Activated gamma-delta T cell treated with Interleukin-2 at 50 U/mL for 16 hours (primary cell): ENCODE results near the gene IL1RAP.
"Not testable (repeated sequence)": the region's sequence is repeated elsewhere in the genome, so short reads cannot be mapped to it uniquely, and the experiment has no call there.

ENCODE experiments used
- DNase-seq: peaks from one replicate; pipeline ENCODE4 v3.0.0-alpha.2; 2020

Gene IL1RAP

GRCh38 chr3:190617185-190617584, 103.3 kb downstream of the IL1RAP start:
- no peak for DNase-seq

GRCh38 chr3:190618330-190619030, 104.6 kb downstream of the IL1RAP start:
- no peak for DNase-seq

DNA sequence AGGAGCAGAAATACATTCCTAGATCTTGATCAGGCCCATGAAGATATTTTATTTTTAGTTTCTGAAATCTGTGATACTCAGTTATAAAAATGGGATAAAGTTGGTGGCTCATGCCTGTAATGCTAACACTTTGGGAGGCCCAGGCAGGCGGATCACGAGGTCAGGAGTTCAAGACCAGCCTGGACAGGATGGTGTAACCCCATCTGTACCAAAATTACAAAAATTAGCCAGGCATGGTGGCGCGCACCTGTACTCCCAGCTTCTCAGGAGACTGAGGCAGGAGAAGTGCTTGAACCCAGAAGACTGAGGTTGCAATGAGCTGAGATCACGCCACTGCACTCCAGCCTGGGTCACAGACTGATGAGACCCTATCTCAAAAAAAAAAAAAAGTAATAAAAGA, 105.5 kb downstream of the IL1RAP start:
- no peak for DNase-seq

- no peak for DNase-seq
Measured at GRCh38 chr3:190619761-190620160, 105.9 kb downstream of the IL1RAP start.

DNA sequence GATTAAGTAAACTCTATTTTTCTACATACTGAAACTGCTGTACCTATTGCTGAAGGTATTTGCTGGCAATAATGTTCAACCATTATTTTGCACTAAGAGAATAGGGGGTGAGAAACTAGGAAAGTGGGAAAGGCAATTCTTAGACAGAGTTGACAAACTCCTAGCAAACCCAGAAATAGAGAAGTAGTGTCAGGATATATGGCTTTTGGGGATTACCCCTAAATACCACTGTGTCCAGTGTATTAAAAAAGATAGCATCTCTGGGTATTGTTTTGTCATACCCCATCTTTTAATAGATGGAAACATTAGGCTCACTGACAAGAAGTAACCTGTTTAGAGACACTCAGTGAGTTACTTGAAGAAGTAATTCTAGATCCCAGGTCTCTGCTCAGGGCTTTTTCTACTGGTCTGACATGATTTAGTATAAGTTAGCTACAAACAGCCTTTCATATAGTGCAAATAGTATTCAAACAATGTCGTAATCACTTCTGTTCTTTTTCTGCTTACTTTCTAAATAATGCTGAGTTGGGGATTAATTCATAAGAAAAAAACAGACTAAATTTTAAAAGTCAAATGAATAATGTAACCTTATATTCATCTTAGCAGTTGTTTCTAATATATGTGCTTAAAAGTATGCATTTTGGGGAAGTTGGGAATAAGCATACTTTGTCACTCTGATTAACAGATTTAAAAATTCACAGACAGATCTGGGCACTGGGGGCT, 107.2 kb downstream of the IL1RAP start:
- no peak for DNase-seq

GRCh38 chr3:190621927-190622326, 108.0 kb downstream of the IL1RAP start:
- DNase-seq, result no peak

- DNase-seq, result no peak
Measured at GRCh38 chr3:190624282-190624681, 110.4 kb downstream of the IL1RAP start.

DNA sequence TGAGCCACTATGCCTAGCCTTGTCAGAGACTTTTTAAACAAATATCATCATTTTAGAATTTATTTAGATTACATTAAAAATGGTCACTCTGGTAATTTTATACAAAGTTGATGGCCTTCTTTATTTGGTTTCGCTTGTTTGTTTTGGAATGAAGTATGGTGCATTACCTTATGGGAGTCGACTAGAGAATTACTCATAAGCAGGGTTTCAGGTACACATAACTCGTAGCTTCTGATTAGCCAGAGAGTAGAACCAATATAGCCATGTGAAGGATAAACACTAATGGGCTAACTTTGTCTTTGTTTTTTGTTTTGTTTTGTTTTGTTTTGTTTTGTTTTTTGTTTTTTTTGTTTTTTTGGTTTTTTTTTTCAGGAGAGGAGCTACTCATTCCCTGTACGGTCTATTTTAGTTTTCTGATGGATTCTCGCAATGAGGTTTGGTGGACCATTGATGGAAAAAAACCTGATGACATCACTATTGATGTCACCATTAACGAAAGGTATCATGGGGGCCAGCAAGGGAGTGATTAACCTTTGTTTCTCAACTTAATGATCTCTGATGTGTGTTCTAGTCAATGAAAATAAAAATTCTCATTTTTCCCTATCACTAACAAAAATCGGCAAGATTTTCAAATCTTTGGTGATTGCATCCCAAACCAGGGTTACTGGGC, 113.2 kb downstream of the IL1RAP start:
- no peak for DNase-seq

DNA sequence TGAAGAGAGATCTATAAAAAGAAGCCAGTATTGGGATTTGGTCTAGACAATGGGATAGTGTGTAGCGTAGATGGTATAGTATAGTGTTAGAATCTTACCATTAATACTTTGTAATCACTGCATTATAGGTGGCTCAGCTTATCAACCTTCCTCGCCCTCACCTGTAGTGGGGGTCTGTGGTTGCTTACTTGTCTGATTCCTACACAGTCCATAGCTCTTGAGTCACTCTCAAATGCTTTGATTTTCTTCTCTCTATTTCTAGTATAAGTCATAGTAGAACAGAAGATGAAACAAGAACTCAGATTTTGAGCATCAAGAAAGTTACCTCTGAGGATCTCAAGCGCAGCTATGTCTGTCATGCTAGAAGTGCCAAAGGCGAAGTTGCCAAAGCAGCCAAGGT, 115.2 kb downstream of the IL1RAP start:
- DNase-seq, result no peak

- DNase-seq, result no peak
Measured at GRCh38 chr3:190631295-190631694, 117.4 kb downstream of the IL1RAP start.

DNA sequence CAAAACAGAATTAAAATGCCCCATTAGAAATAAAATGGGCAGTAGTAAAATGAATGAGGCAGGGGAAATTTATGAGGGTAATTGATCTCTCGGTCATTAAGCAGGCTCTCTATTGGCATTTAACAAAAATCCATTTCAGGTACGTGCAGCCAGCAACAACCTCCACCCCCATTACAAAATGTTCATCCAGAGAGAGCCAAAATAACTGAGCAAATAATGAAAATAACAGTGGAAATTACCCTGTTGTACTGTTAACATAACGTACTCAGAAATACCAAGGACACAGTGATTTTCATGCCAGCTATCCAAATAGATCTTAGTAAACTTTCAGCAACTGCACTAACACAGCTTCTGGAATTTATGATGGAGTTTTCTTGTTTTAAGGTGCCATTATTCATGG, 127.7 kb downstream of the IL1RAP start:
- DNase-seq, result no peak

- DNase-seq, result no peak
Measured at GRCh38 chr3:190642016-190642415, 128.1 kb downstream of the IL1RAP start.

GRCh38 chr3:190644035-190644434, 130.2 kb downstream of the IL1RAP start:
- no peak for DNase-seq

DNA sequence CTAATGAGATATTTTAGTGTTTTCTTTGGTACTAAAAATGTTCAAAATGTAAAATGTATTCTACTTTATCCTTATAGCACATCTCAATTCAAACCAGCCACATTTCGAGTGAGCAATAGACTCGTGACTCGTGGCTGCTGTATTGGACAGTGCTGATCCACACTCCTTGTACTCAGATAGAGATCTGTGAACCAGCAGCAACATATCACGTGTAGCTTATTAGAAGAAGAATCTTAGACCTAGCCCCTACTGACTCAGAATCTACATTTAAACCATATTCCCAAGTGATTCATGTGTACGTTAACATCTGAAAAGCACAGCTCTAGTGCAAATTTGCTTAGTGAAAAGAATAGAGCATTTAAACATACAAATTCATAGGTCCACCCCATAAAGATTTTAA, 130.9 kb downstream of the IL1RAP start:
- DNase-seq, result no peak

DNA sequence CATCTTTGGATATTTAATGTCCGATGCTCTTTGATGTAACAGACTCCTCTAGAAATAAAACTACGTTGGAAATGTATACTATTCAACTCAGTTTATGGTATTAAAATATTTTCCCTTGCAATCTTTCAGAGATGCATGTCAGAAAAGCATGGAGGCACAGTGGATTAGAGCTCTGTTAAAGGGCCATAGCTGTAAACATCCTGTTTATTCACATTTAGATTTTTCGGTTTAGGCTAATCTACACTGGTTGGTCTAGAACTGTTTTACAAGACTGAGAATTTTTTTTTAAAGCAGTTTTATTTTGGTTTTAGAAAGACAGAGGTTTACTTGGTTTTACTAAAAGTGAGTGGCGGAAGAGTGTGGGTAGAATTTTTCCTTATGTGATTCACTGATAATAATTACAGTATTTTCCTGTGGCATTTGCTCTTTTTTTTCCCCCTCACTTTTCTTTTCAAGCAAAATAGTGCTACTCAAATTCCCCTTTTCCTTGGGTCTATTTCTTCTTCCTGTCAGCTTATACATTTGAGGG, 132.1 kb downstream of the IL1RAP start:
- no peak for DNase-seq

GRCh38 chr3:190646996-190647395, 133.1 kb downstream of the IL1RAP start:
- DNase-seq, result no peak

DNA sequence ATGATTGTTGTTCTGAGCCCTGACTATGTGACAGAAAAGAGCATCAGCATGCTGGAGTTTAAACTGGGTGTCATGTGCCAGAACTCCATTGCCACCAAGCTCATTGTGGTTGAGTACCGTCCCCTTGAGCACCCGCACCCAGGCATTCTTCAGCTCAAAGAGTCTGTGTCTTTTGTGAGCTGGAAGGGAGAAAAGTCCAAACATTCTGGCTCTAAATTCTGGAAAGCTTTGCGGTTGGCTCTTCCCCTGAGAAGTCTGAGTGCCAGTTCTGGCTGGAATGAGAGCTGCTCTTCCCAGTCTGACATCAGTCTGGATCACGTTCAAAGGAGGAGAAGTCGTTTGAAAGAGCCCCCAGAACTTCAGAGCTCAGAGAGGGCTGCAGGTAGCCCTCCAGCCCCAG, 142.0 kb downstream of the IL1RAP start:
- no peak for DNase-seq

- no peak for DNase-seq
Measured at GRCh38 chr3:190658106-190658505, 144.2 kb downstream of the IL1RAP start.

DNA sequence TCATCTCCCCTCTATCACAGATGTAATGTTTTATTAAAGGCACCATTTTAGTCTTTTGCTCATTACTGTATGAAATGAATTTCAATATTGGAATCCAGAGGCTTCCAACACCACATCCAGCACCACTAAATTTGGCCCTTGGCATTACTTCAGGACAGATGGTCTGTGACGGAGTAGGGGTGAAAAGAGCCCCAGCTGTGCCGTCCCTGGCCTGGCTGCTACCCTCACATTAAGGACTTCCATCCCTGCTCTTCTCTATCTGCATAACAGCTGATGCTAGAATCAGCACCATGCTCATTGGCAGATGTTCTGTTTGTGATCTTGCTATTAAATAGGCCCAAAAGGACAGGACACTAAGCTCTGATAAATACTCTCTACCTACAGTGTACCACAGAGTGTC, 152.9 kb downstream of the IL1RAP start:
- DNase-seq, result no peak

- DNase-seq, result no peak
Measured at GRCh38 chr3:190671658-190672057, 157.8 kb downstream of the IL1RAP start.

GRCh38 chr3:190673148-190673547, 159.3 kb downstream of the IL1RAP start:
- DNase-seq, result no peak

DNA sequence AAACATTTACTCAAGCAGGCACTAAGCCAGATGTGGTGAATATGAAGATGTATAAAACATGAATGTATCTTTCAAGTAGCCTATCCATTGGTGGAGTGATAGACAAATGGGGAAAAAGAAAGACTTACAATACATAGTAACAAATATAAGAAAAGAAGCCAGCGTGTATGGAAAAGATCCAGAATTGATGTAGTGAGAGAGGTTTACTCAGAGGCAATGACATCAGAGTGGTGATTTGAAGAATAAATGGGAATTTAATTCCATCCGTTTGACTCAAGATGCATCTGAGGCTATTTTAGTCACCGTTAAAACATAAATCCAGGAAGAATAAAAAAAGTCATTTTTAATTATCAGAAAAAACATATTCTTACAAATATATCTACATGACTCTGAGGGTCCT, 162.6 kb downstream of the IL1RAP start:
- no peak for DNase-seq

GRCh38 chr3:190677001-190677400, 163.1 kb downstream of the IL1RAP start:
- no peak for DNase-seq

DNA sequence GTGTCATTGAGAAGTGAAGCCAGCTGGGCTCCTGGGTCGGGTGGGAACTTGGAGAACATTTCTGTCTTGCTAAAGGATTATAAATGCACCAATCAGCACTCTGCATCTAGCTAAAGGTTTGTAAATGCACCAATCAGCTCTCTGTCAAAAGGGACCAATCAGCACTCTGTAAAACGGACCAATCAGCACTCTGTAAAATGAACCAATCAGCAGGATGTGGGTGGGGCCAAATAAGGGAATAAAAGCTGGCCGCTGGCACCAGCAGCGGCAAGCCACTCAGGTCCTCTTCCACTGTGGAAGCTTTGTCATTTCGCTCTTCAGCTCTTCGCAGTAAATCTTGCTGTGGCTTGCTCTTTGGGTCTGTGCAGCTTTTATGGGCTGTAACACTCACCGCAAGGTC, 164.0 kb downstream of the IL1RAP start:
- not testable (repeated sequence) for DNase-seq
